Heart right ventricle (tissue), 16 donors: ENCODE data around the gene SLC2A5. TPM values are rescaled to one million over a fixed set of nuclear protein-coding genes. Genes with fewer than 3 reads are reported as not detected.

ENCODE experiments used
- ATAC-seq, 8 donors: fragments of 200-7000 bp; cut with Tn5 transposase; one replicate each; pipeline ENCODE4 v1.9.1; 2020; ENCODE audit warnings: mild to moderate bottlenecking in 8 of 8, moderate library complexity in 8 of 8, moderate number of reproducible peaks in 1 of 8
- DNase-seq, 2 donors: peaks; one replicate each; pipeline ENCODE4 v3.0.0-alpha.2; 2020
- H3K27ac ChIP-seq, 10 donors: fragments of 200-600 bp; sonication (generic) in 2 of 10; one replicate each; pipeline versions ENCODE4 v1.5.0 to v1.8.0; 2020 to 2022; ENCODE audit warnings: mild to moderate bottlenecking in 3 of 10
- H3K27me3 ChIP-seq, 7 donors: fragments of 200-600 bp; one replicate each; pipeline ENCODE4 v1.8.0; 2021 to 2022; ENCODE audit warnings: mild to moderate bottlenecking in 2 of 7
- H3K36me3 ChIP-seq, 9 donors: fragments of 200-600 bp; sonication (generic) in 1 of 9; one replicate each; pipeline versions ENCODE4 v1.5.0 to v1.8.0; 2020 to 2022; ENCODE audit warnings: mild to moderate bottlenecking in 2 of 9
- H3K4me1 ChIP-seq, 9 donors: fragments of 200-600 bp; sonication (generic) in 1 of 9; one replicate each; pipeline versions ENCODE4 v1.5.0 to v1.8.0; 2020 to 2022; ENCODE audit warnings: mild to moderate bottlenecking in 4 of 9
- H3K4me3 ChIP-seq, 10 donors: fragments of 200-600 bp; sonication (generic) in 2 of 10; one replicate each; pipeline versions ENCODE4 v1.5.0 to v1.8.0; 2020 to 2022; ENCODE audit warnings: mild to moderate bottlenecking in 7 of 10, moderate library complexity in 2 of 10
- H3K9me3 ChIP-seq, 11 donors: fragments of 200-600 bp in 10 of 11; sonication (generic) in 2 of 11; one replicate each; pipeline versions ENCODE4 v1.5.0 to v1.8.0; 2013 to 2022; ENCODE audit warnings: mild to moderate bottlenecking in 2 of 11, control low read depth in 1 of 11, moderate library complexity in 1 of 11
- WGBS, 2 donors: extraction: QIAGEN DNeasy Blood & Tissue Kit; methylation state at CpG; one replicate each; pipeline ENCODE4 v1.1.7; 2013; ENCODE audit warnings: inconsistent platforms in 1 of 2; 5-methylcytosine and 5-hydroxymethylcytosine counted together
- intact Hi-C, 10 donors: fragments of 100-400 bp; cut with DNase I; formaldehyde crosslinking; loops; one replicate each; pipeline versions ENCODE4 v1.11.1 to v1.14.2; 2022
- polyA plus RNA-seq, 2 donors: library from polyadenylated mRNA; stranded (reverse); fragments of 200-250 nt; gene quantifications; one replicate each; pipeline ENCODE4 v1.2.3, GENCODE V29; 2013
- total RNA-seq, 10 donors: library from RNA; stranded (reverse); fragmentation: NEBNext Ultra II Directional in 3 of 10; extraction: Animal tissue kit (Norgen Biotek cat#: 25700) in 3 of 10; gene quantifications; one replicate each; pipeline versions ENCODE4 v1.2.1 to v1.2.4, GENCODE V29; 2021 to 2023
- TF ChIP-seq, protein P1 (sequence below), 9 donors: fragments of 200-600 bp; sonication (generic) in 2 of 9; IDR thresholded peaks; one replicate each; pipeline versions ENCODE4 v1.5.0 to v1.8.0; 2021 to 2022; ENCODE audit warnings: antibody characterized with exemption in 9 of 9, mild to moderate bottlenecking in 5 of 9, moderate library complexity in 1 of 9
- donor health status: Arrhythmogenic right ventricular cardiomyopathy.
- donor health status: ischemic (EF 13 %, LVEDD 7.1; RV severe dilation, severe dysfunction).
- donor health status: healthy with polysubstance abuse.
- donor health status: DM: no; HTN: yes; CAD: no.
- donor health status: DM: no; HTN: no; CAD: no.
- donor health status: ischemic (EF 25% LVEDD 6.9; RV normal size, moderate dysfunction).
- donor health status: ischemic (EF 25% LVEDD 5.7; RV mildly dilated, moderate dysfunction).
- donor health status: healthy.
- donor health status: DM: yes; HTN: yes; CAD: no.
- donor health status: Ischemic cardiomyopathy.
- donor health status: ischemic (EF 35%, LVEDD 5.7; RV mildly dilated, moderate dysfunction).
- donor health status: nonischemic (EF 11% LVEDD 7.7; RV severe dilation, severe dysfunction).
- donor health status: DM: yes; HTN: yes; CAD: no.
- donor health status: PGD.
- donor health status: ischemic (EF 29% LVEDD 5.4; RV normal size, mild dysfunction).
- donor health status: nonischemic (EF 23%, LVEDD 6.1; RV moderate dilation, normal function).

The SLC2A5 gene
- total and polyA plus RNA-seq, 12 donors: 0.39 to 15.6 (median 3.8) TPM

DNA sequence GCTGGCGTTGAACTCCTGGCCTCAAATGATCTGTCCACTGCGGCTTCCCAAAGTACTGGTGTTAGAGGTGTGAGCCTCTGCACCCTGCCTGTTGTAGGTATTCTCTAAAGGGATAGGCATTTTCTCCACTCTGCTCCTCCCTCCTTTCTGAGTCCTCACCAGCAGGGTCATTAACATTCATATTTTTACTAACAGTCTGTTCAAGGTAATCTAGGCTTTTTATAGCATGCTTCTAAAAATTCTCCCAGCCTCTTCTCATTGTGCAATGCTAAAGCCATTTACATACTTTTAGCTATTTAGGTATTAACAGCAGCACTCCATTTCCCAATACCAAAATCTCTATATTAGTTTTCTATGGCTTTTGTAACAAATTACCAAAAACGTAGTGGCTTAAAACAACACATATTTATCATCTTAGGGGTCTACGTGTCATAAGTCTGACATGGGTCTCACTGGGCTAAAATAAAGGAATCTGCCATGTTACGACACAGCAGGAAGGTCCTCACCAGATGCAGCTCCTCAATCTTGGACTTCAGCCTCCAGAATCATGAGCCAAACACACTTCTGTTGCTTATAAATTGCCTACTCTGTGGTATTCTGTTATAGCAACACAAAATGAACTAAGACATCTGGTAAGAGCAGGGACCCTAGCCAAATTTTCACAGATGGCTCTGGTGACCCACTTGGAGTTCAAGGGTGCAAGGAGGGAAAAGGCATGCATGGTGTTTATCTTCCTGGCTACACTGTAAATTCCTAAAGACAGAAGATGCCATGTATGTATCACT is 40.3 kb downstream of the SLC2A5 start:
- H3K4me1 ChIP-seq: peaks cover 0 to 11% (median 2%) of the 10 kb centered on the region in 9 donors
- ATAC-seq (no peak), DNase-seq (no peak)
- no peaks in the 10 kb centered on the region for H3K27me3 ChIP-seq
- no peaks in the 10 kb centered on the region for H3K36me3 ChIP-seq
- peaks cover 0 to 24% (median 0%) of the 10 kb centered on the region in 11 donors for H3K9me3 ChIP-seq
- WGBS, 2 donors: 74 to 89% methylated on average over 5 of the region's 5 CpGs
- no peak overlapping the region for H3K4me3 ChIP-seq
- intact Hi-C loops: no loop called here
- TF ChIP-seq, protein P1, sequence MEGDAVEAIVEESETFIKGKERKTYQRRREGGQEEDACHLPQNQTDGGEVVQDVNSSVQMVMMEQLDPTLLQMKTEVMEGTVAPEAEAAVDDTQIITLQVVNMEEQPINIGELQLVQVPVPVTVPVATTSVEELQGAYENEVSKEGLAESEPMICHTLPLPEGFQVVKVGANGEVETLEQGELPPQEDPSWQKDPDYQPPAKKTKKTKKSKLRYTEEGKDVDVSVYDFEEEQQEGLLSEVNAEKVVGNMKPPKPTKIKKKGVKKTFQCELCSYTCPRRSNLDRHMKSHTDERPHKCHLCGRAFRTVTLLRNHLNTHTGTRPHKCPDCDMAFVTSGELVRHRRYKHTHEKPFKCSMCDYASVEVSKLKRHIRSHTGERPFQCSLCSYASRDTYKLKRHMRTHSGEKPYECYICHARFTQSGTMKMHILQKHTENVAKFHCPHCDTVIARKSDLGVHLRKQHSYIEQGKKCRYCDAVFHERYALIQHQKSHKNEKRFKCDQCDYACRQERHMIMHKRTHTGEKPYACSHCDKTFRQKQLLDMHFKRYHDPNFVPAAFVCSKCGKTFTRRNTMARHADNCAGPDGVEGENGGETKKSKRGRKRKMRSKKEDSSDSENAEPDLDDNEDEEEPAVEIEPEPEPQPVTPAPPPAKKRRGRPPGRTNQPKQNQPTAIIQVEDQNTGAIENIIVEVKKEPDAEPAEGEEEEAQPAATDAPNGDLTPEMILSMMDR (IDR thresholded peaks at IDR 0.05): no peak
- no peak overlapping the region for H3K27ac ChIP-seq

DNA sequence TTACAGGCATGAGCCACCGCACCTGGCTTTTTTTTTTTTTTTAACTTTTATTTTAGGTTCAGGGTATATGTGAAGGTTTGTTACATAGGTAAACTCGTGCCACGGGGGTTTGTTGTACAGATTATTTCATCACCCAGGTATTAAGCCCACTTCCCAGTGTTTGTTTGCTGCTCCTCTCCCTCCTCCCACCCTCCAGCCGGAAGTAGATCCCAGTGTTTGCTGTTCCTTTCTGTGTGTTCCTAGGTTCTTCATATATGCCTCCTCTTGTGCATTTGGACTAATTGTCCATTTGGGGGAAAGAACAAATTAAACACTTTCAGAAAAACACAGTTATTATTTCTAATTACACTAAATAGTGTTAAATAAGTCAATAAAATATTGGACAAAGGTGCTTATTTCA is 42.1 kb downstream of the SLC2A5 start:
- ATAC-seq: no peak
- intact Hi-C loops: no loop called here
- Histone ChIP-seq H3K4me3 (no peak overlapping the region), H3K27me3 (no peaks in the 10 kb centered on the region), H3K4me1 (peaks cover 0 to 11% (median 2%) of the 10 kb centered on the region in 9 donors), H3K36me3 (no peaks in the 10 kb centered on the region), H3K9me3 (peaks cover 0 to 24% (median 0%) of the 10 kb centered on the region in 11 donors), H3K27ac (no peak overlapping the region)
- TF ChIP-seq, protein P1 (IDR thresholded peaks at IDR 0.05): no peak
- DNase-seq: no peak
- 89 to 90% methylated on average over 4 of the region's 4 CpGs for WGBS, 2 donors

DNA sequence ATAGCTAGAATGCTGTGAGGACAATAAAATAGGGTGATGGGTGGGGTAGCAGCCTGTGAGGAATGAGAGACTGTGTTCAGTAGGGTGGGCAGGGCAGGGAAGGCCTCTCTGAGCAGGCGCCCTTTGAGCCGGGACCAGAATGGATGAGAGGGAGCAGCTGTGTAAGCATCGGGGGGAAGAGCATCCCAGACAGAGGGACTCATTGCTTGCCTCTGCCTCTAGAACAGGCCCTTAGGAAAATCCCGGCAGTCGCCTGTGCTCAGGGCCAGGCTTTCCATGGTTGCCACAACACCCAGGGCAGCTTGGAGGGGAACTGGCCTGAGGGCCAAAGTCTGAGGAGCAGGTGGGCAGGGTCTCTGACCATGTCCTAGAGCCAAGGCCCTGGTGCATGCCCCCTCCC is 44.0 kb downstream of the SLC2A5 start:
- Histone ChIP-seq H3K9me3 (peaks cover 0 to 13% (median 0%) of the 10 kb centered on the region in 11 donors), H3K4me3 (no peak overlapping the region), H3K4me1 (no peaks in the 10 kb centered on the region), H3K27me3 (peaks cover 0 to 2% (median 0%) of the 10 kb centered on the region in 7 donors), H3K36me3 (no peaks in the 10 kb centered on the region), H3K27ac (no peak overlapping the region)
- 91 to 97% methylated on average over 4 to 5 of the region's 5 CpGs for WGBS, 2 donors
- DNase-seq: no peak
- intact Hi-C loops: no loop called here
- no peak for ATAC-seq
- TF ChIP-seq, protein P1 (IDR thresholded peaks at IDR 0.05): no peak

DNA sequence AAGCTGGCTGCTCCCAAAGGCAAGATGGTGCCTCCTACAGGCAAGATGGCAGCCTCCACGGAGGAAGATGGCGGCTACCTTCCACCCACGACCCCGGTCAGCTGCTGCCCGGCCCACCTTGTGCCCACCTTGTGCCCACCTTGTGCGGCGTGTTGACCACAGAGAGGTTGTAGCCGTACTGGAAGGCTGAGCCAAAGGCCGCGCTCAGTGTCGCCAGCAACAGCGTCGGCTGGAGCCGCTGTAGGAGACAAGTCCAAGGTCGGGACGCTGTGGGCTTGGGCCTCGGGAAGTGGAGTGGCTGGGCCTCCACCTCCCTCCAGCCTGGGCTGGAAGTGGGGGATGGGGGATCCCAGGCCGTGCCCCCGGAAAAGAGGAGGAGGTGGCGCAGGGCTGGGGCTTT is 44.6 kb downstream of the SLC2A5 start:
- peaks cover 0 to 2% (median 0%) of the 10 kb centered on the region in 7 donors for H3K27me3 ChIP-seq

More for the DNA sequence above, 44.6 kb downstream of the SLC2A5 start:
- 93% methylated on average over 20 of the region's 20 CpGs for WGBS, 2 donors
- no peak overlapping the region for H3K27ac ChIP-seq
- ATAC-seq (no peak), DNase-seq (no peak)
- H3K4me3 ChIP-seq: no peak overlapping the region
- peaks cover 0 to 10% (median 0%) of the 10 kb centered on the region in 11 donors for H3K9me3 ChIP-seq
- intact Hi-C loops: no loop called here
- TF ChIP-seq, protein P1 (IDR thresholded peaks at IDR 0.05): no peak
- H3K4me1 ChIP-seq: no peaks in the 10 kb centered on the region
- no peaks in the 10 kb centered on the region for H3K36me3 ChIP-seq
